GM19043 (cell line): ENCODE measurements around the gene MACROD2.

ENCODE experiments used
- ATAC-seq: cut with Tn5 transposase; IDR thresholded peaks from one replicate; pipeline ENCODE4 v1.9.1; 2021; ENCODE audit warnings: low read depth; ENCODE audit not compliant: unreplicated experiment

The MACROD2 gene

GRCh38 chr20:15814911-15815310, 1819.6 kb downstream of the MACROD2 start:
- ATAC-seq = no peak

GRCh38 chr20:15817351-15817750, 1822.0 kb downstream of the MACROD2 start:
- ATAC-seq = no peak

- ATAC-seq = no peak
These were observed 1823.3 kb downstream of the MACROD2 start for GRCh38 chr20:15818651-15819071.

- ATAC-seq = no peak
These were observed 1828.4 kb downstream of the MACROD2 start for GRCh38 chr20:15823718-15824117.

- ATAC-seq = no peak
These were observed 1832.3 kb downstream of the MACROD2 start for GRCh38 chr20:15827628-15828027.

GRCh38 chr20:15831201-15831600, 1835.9 kb downstream of the MACROD2 start:
- ATAC-seq = no peak

GRCh38 chr20:15832512-15832911, 1837.2 kb downstream of the MACROD2 start:
- no peak for ATAC-seq

- ATAC-seq = no peak
These were observed 1839.5 kb downstream of the MACROD2 start for GRCh38 chr20:15834857-15835256.

GRCh38 chr20:15835811-15836210, 1840.5 kb downstream of the MACROD2 start:
- no peak for ATAC-seq

- ATAC-seq = no peak
These were observed 1841.3 kb downstream of the MACROD2 start for GRCh38 chr20:15836634-15837033.

GRCh38 chr20:15837563-15837962, 1842.2 kb downstream of the MACROD2 start:
- ATAC-seq = no peak

- ATAC-seq = no peak
These were observed 1843.2 kb downstream of the MACROD2 start for GRCh38 chr20:15838466-15838865.

- ATAC-seq = no peak
These were observed 1845.5 kb downstream of the MACROD2 start for GRCh38 chr20:15840636-15841301.

GRCh38 chr20:15842872-15843271, 1847.6 kb downstream of the MACROD2 start:
- ATAC-seq = no peak

GRCh38 chr20:15843777-15844176, 1848.5 kb downstream of the MACROD2 start:
- no peak for ATAC-seq

- no peak for ATAC-seq
These were observed 1852.0 kb downstream of the MACROD2 start for GRCh38 chr20:15847196-15847784.

GRCh38 chr20:15848126-15848525, 1852.8 kb downstream of the MACROD2 start:
- ATAC-seq = no peak

GRCh38 chr20:15848995-15849610, 1853.8 kb downstream of the MACROD2 start:
- ATAC-seq = no peak

GRCh38 chr20:15851576-15852215, 1856.4 kb downstream of the MACROD2 start:
- no peak for ATAC-seq

GRCh38 chr20:15854911-15855310, 1859.6 kb downstream of the MACROD2 start:
- no peak for ATAC-seq

GRCh38 chr20:15857173-15857784, 1862.0 kb downstream of the MACROD2 start:
- peak; percentile 62 for ATAC-seq
